Gastrocnemius medialis (tissue), 4 donors: ENCODE data around the gene INHA. TPM values are rescaled to one million over a fixed set of nuclear protein-coding genes. Genes with fewer than 3 reads are reported as not detected.

ENCODE experiments used
- ATAC-seq, 2 donors: fragments of 150-250 bp; one replicate each; pipeline ENCODE4 v1.9.1; 2016
- DNase-seq, 2 donors: peaks; one replicate each; pipeline ENCODE4 v3.0.0-alpha.2; 2019
- H3K27ac ChIP-seq, 4 donors: fragments of 200-600 bp; sonication (generic); 1 replicate in 1 of 4; 2 replicates in 3 of 4; pipeline ENCODE4 v1.5.1; 2016 to 2018; ENCODE audit warnings: mild to moderate bottlenecking in 2 of 4, moderate library complexity in 1 of 4
- H3K27me3 ChIP-seq, 3 donors: fragments of 200-600 bp; sonication (generic) in 2 of 3; 1 replicate in 1 of 3; 2 replicates in 2 of 3; pipeline versions ENCODE4 v1.5.1 to v1.6.0; 2016 to 2019; ENCODE audit warnings: mild to moderate bottlenecking in 1 of 3, moderate library complexity in 1 of 3
- H3K36me3 ChIP-seq, 2 donors: fragments of 200-600 bp; sonication (generic) in 1 of 2; one replicate each; pipeline ENCODE4 v1.5.1; 2017 to 2018
- H3K4me1 ChIP-seq, 2 donors: fragments of 200-600 bp; sonication (generic) in 1 of 2; one replicate each; pipeline ENCODE4 v1.5.1; 2016 to 2017; ENCODE audit warnings: mild to moderate bottlenecking in 2 of 2
- H3K4me3 ChIP-seq, 4 donors: fragments of 200-600 bp; sonication (generic) in 3 of 4; 1 replicate in 1 of 4; 2 replicates in 3 of 4; pipeline ENCODE4 v1.5.1; 2016 to 2019; ENCODE audit warnings: mild to moderate bottlenecking in 2 of 4
- H3K9me3 ChIP-seq, 3 donors: fragments of 200-600 bp; sonication (generic) in 2 of 3; 1 replicate in 1 of 3; 2 replicates in 2 of 3; pipeline ENCODE4 v1.5.1; 2016 to 2019
- POLR2A ChIP-seq, 2 donors: fragments of 450-650 bp; IDR thresholded peaks; one replicate each; pipeline ENCODE4 v1.6.1; 2017; ENCODE audit warnings: antibody characterized with exemption in 2 of 2, mild to moderate bottlenecking in 2 of 2, moderate library complexity in 2 of 2
- in situ Hi-C, 4 donors: fragments of 200-750 bp; cut with MboI; loops; one replicate each; pipeline versions ENCODE4 v1.15.0 to v1.8.0; 2017; ENCODE audit warnings: low sequenced_read_pairs in 4 of 4
- intact Hi-C: fragments of 100-400 bp; cut with DNase I; formaldehyde crosslinking; loops from one replicate; pipeline ENCODE4 v1.15.1; 2023; ENCODE audit warnings: low total_unique reads
- total RNA-seq, 4 donors: library from RNA; depleted of rRNA; stranded (reverse); fragments of >200 nt; gene quantifications; one replicate each; pipeline versions ENCODE4 v1.1.0 to v1.2.3, GENCODE V29; 2016
- TF ChIP-seq, protein P1 (sequence below), 5 experiments: fragments of 450-650 bp in 3 of 5; fragments of 200-600 bp in 2 of 5; sonication (generic) in 2 of 5; IDR thresholded peaks in 4 of 5; conservative IDR thresholded peaks in 1 of 5; 1 replicate in 4 of 5; 2 replicates in 1 of 5; pipeline ENCODE4 v1.5.1; 2016 to 2019; ENCODE audit warnings: antibody characterized with exemption in 5 of 5, mild to moderate bottlenecking in 3 of 5, moderate library complexity in 3 of 5

The INHA gene
- total RNA-seq, 4 donors from 2014 or later: 0.29 to 3.5 TPM; not detected in 2

- H3K9me3 ChIP-seq: no peaks in the 10 kb centered on the region
- H3K36me3 ChIP-seq: peaks cover 0 to 23% of the 10 kb centered on the region in 2 donors
- TF ChIP-seq, protein P1, sequence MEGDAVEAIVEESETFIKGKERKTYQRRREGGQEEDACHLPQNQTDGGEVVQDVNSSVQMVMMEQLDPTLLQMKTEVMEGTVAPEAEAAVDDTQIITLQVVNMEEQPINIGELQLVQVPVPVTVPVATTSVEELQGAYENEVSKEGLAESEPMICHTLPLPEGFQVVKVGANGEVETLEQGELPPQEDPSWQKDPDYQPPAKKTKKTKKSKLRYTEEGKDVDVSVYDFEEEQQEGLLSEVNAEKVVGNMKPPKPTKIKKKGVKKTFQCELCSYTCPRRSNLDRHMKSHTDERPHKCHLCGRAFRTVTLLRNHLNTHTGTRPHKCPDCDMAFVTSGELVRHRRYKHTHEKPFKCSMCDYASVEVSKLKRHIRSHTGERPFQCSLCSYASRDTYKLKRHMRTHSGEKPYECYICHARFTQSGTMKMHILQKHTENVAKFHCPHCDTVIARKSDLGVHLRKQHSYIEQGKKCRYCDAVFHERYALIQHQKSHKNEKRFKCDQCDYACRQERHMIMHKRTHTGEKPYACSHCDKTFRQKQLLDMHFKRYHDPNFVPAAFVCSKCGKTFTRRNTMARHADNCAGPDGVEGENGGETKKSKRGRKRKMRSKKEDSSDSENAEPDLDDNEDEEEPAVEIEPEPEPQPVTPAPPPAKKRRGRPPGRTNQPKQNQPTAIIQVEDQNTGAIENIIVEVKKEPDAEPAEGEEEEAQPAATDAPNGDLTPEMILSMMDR (IDR thresholded peaks at IDR 0.05 in 4 of 5, conservative IDR thresholded peaks at IDR 0.05 in 1 of 5): no peak
- TF ChIP-seq POLR2A (IDR thresholded peaks at IDR 0.05): no peak
- no peak overlapping the region for H3K4me3 ChIP-seq
- DNase-seq (no peak), ATAC-seq (no peak)
- in situ Hi-C loops: loop anchor here in 2 of 4 donors (10.0 to 25.0 kb wide), 2 partner anchors 108 to 250 kb away; partner anchors contain the start of gene DNAJB2 (in 1 of the 2)
- H3K27me3 ChIP-seq: no peaks in the 10 kb centered on the region
- H3K4me1 ChIP-seq: peaks cover 0 to 7% of the 10 kb centered on the region in 2 donors
- H3K27ac ChIP-seq: no peak overlapping the region
- intact Hi-C loops: loop anchor here (10.0 kb wide), 1 partner anchor 242 kb away; no protein-coding TSS in a partner anchor
Observed at GRCh38 chr2:219536967-219537366, 35.1 kb upstream of the INHA start.

DNA sequence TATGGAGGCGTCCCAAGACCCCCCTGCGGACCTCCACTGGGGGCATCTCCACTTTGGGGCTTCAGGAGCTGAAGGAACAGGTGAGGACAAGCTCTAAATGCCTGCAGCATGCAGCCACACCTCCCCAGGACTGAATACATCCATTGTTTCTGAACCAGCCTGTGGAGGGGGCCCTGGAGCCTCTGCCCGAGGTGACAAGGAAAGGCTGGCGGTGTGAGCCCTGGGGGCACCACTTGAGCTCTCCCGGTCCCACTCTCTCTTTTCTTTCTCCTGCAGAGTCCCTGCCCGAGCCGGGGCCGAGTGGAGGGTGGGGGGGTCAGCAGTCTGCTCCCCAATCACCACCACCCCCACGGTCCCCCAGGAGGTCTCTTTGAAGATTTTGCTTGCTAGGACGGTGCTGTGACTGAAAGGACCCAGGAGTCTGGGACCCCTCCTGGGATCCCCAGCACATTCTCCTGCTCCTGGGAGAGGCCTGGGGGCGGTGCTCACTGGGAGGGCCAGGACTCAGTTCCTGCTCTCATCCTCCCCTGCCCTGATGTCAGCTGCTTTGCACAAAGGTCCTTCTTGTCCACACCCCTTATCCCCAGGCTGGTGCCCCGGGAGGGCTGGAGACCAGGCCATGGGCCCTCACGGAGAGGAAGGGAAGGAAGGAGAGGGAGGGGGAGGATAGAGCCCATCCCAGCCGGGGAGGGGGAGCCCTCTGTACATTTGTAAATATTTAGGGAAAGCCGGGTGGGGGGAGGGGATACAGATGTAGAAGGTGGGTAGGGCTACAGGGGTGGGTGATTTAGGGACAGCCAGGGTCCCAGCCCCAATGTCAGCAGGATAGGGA, 34.2 kb upstream of the INHA start:
- in situ Hi-C loops: loop anchor here in 2 of 4 donors (10.0 to 25.0 kb wide), 2 partner anchors 107 to 251 kb away; partner anchors contain the start of gene DNAJB2 (in 1 of the 2)

DNA sequence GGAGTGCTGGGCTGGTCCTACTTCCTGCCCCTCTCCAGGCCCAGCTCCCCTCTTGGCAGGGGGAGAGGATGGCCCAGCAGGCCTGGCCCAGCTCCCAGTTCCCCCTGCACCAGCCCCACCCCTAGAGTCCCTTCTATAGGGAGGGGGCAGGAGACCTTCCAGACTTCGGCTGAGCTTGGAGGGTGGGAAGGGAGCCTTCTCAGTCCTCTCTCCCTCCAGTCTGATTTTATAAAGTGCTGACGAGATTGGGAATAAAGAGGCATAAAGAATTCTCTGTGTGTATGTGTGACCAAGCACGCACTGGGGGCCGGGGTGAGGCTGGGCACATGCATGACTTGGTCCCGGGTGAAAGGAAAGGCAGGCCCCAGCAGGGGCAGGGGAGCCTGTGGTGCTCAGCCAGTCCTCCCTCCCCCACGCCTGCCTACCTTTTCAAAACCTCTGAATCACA, 33.6 kb upstream of the INHA start:
- no peaks in the 10 kb centered on the region for H3K9me3 ChIP-seq
- no peak overlapping the region for H3K4me3 ChIP-seq
- no peak for DNase-seq
- no peak overlapping the region for H3K27ac ChIP-seq
- no peak for ATAC-seq
- intact Hi-C loops (loop anchor here (10.0 kb wide), 1 partner anchor 244 kb away; no protein-coding TSS in a partner anchor), in situ Hi-C loops (loop anchor here in 2 of 4 donors (10.0 to 25.0 kb wide), 2 partner anchors 106 to 251 kb away; partner anchors contain the start of gene DNAJB2 (in 1 of the 2))
- H3K27me3 ChIP-seq: no peaks in the 10 kb centered on the region
- H3K36me3 ChIP-seq: peaks cover 0 to 23% of the 10 kb centered on the region in 2 donors
- TF ChIP-seq, protein P1 (IDR thresholded peaks at IDR 0.05 in 4 of 5, conservative IDR thresholded peaks at IDR 0.05 in 1 of 5): no peak
- no peak for TF ChIP-seq POLR2A (IDR thresholded peaks at IDR 0.05)
- H3K4me1 ChIP-seq: peaks cover 10 to 19% of the 10 kb centered on the region in 2 donors

More for the DNA sequence above, 34.2 kb upstream of the INHA start:
- no peak for ATAC-seq
- H3K4me3 ChIP-seq: no peak overlapping the region
- peaks cover 0 to 23% of the 10 kb centered on the region in 2 donors for H3K36me3 ChIP-seq
- H3K4me1 ChIP-seq: peaks cover 7 to 16% of the 10 kb centered on the region in 2 donors
- no peaks in the 10 kb centered on the region for H3K27me3 ChIP-seq
- no peaks in the 10 kb centered on the region for H3K9me3 ChIP-seq
- TF ChIP-seq, protein P1 (IDR thresholded peaks at IDR 0.05 in 4 of 5, conservative IDR thresholded peaks at IDR 0.05 in 1 of 5): no peak
- TF ChIP-seq POLR2A (IDR thresholded peaks at IDR 0.05): no peak
- intact Hi-C loops: loop anchor here (10.0 kb wide), 1 partner anchor 243 kb away; no protein-coding TSS in a partner anchor
- H3K27ac ChIP-seq: no peak overlapping the region
- DNase-seq: no peak

DNA sequence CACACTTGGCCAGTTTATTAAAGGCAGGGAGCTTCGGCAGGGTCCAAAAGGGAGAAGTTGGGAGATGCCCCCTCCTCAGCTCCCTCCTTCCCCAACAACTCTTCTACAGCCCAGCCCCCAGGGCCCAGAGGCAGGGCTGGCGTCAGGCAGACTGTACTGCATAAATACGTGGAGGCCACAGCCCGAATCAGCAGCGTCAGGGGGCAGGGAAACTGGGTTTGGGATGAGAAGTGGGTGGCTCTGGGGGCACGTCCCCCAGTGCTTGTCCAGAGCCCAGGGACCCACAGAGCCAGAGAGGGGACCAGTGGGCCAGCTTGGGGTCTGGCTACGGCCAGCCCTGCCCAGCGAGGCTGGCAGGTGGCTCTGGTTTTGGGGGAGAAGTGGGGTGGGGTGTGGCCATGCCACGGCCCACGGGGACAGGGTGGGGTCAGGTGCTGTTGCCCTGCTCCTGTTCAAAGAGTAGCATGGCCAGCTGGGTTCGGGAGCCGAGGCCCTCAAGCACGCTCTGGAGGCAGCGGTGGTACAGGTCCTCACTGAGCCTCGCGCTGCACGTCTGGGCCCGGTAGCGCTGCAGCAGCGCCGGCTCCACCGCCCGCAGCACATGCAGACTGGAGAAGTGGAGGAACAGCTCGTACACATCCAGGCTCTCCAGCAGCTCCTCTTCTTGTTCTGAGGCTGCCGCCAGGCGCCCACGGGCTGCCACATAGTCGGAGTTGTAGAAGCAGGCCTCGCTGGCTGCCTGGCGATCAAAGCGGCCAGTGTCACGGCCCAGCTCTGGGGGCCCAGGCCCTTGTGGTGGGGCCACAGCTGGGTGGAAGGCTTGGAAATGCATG, 32.9 kb upstream of the INHA start:
- Histone ChIP-seq H3K9me3 (no peaks in the 10 kb centered on the region), H3K27me3 (no peaks in the 10 kb centered on the region), H3K27ac (no peak overlapping the region), H3K36me3 (peaks cover 0 to 23% of the 10 kb centered on the region in 2 donors), H3K4me3 (no peak overlapping the region), H3K4me1 (peaks cover 13 to 23% of the 10 kb centered on the region in 2 donors)
- in situ Hi-C loops: loop anchor here in 2 of 4 donors (10.0 to 25.0 kb wide), 2 partner anchors 106 to 252 kb away; partner anchors contain the start of gene DNAJB2 (in 1 of the 2)
- intact Hi-C loops: loop anchor here (10.0 kb wide), 1 partner anchor 244 kb away; no protein-coding TSS in a partner anchor
- ATAC-seq: no peak
- DNase-seq: no peak
- TF ChIP-seq, protein P1 (IDR thresholded peaks at IDR 0.05 in 4 of 5, conservative IDR thresholded peaks at IDR 0.05 in 1 of 5): no peak
- TF ChIP-seq POLR2A (IDR thresholded peaks at IDR 0.05): no peak
